A204.1 (cell line): ENCODE results near the gene RUFY1.
"Not testable (repeated sequence)": the region's sequence is repeated elsewhere in the genome, so short reads cannot be mapped to it uniquely, and the experiment has no call there.

Experiments
- FAIRE-seq: peaks from 2 replicates; lab custom pipeline; 2012; peaks lifted over from hg19 to GRCh38; lab: Jason Lieb, UNC

Gene RUFY1, protein sequence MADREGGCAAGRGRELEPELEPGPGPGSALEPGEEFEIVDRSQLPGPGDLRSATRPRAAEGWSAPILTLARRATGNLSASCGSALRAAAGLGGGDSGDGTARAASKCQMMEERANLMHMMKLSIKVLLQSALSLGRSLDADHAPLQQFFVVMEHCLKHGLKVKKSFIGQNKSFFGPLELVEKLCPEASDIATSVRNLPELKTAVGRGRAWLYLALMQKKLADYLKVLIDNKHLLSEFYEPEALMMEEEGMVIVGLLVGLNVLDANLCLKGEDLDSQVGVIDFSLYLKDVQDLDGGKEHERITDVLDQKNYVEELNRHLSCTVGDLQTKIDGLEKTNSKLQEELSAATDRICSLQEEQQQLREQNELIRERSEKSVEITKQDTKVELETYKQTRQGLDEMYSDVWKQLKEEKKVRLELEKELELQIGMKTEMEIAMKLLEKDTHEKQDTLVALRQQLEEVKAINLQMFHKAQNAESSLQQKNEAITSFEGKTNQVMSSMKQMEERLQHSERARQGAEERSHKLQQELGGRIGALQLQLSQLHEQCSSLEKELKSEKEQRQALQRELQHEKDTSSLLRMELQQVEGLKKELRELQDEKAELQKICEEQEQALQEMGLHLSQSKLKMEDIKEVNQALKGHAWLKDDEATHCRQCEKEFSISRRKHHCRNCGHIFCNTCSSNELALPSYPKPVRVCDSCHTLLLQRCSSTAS

GRCh38 chr5:179550511-179551342, at the start of gene RUFY1:
Gene RUFY1 (plus strand): TSS chr5:179550554. CDS start chr5:179550570, 16 bp downstream.
- no peak for FAIRE-seq

DNA sequence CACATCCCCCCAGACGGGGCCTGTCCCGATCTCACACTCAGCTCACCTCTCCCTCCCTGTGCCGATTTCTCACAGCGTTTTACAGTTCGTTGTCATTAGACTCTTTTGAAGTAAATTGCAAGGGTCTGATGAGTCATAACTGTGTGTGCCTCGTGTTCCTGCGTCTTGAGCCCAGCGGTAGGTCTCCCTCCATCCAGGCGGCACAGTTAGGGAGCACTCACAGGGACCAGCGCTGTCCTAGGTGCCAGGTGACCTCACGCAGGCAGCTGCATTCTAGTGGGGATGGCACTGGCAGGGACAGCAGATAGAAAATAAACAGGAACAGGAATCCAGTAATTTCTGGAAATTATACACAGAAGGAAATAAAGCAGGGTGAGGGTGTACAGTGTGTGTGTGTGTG, 48.4 kb upstream of the RUFY1 start:
- not testable (repeated sequence) for FAIRE-seq

GRCh38 chr5:179502420-179502819, 47.9 kb upstream of the RUFY1 start:
- FAIRE-seq, result not testable (repeated sequence)

- FAIRE-seq, result no peak
These were observed 46.2 kb upstream of the RUFY1 start for GRCh38 chr5:179504191-179504590.

DNA sequence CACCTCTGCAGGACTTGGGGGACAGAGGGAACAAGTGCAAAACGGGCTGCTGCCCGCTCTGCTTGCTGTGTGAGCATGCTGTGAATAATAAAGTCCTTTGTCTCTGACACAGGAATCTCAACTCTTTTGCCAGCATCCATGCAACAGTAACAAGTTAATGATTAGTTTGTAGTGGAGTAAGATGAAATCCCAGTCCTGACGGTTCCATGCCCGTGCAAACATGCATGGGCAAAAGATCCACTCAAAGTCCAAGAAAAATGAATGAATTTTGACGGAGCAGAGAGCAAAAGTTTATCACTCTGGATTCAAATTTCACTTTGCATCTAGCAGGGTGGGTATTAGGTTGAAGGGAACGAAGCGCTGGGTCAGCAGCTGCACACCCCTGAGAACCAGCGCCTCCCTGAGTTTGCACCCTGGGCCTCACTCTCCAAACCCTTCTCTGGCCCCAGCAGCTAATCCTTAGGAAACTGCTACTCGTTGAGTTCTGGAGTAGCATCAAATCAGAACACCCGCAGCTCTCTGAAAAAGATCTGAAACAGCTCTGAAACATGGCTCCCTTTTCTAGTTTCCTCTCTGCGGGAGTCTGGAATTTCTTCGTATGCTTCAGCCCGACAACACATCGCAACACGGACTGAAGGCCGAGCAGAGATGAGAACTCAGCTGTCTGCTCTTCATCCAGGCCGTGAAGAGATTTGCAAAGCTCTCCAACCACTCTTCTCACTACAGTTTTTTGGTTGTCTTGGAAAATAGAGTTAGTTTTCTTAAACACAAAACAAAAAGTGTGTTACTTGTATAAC, 45.6 kb upstream of the RUFY1 start:
- no peak for FAIRE-seq

GRCh38 chr5:179505636-179506261, 44.6 kb upstream of the RUFY1 start:
- FAIRE-seq, result no peak

GRCh38 chr5:179509239-179509638, 41.1 kb upstream of the RUFY1 start:
- no peak for FAIRE-seq

DNA sequence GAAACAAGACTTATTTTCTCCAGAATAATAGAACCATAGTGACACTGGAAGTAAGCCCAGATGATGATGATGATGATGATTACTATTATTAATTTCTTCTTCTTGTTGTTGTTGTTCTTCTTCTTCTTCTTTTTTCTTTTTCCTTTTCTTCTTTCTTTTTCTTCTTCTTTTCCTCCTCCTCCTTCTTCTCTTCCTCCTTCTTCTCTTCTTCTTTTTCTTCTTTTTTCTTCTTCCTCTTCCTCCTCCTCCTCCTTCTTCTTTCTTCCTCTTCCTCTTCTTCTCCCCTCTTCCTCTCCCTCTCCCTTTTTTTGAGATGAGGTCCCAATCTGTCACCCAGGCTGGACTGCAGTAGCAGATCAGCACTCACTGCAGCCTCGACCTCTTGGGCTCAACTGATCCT, 40.5 kb upstream of the RUFY1 start:
- no peak for FAIRE-seq

- no peak for FAIRE-seq
These were observed 37.8 kb upstream of the RUFY1 start for GRCh38 chr5:179512452-179513000.

DNA sequence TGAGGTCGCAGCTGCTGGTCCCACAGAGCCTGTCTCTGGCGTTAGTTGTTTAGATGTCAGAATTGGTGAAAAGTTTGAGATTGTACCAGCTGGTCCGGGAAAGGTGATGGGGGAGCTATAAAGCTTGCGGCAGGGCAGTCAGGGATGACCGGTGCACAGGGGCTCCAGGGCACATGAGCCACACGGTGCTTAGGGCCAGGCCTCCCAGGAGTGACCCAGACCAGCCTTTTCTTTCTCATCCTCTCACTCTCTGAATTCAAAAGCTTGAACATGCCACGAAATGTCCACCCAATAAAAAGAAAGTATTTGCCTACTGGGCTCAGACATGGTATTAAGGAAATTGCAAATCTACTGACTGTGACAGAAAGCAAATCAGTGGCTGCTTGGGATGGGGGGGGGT, 34.9 kb upstream of the RUFY1 start:
- FAIRE-seq, result not testable (repeated sequence)

- FAIRE-seq, result no peak
These were observed 34.1 kb upstream of the RUFY1 start for GRCh38 chr5:179516221-179516620.

DNA sequence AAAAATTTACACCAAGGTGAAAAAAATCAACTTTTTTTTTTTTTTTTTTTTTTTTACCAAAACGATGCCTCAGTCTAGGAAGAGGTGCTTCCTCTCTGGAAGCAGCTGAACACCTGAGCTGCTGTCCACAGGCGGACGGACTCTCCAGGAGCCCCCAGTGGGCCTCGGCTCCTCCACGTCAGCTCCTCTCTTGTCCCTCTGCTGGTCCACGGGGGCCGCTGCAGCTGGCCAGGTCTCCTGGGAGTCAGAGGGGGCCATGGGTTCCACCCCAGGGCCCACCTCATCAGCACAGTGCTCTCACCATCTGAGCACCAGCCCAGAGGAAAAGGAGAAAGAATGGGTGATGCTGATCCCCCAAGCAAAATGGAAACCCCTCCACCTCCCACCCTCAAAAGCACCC, 32.6 kb upstream of the RUFY1 start:
- not testable (repeated sequence) for FAIRE-seq

DNA sequence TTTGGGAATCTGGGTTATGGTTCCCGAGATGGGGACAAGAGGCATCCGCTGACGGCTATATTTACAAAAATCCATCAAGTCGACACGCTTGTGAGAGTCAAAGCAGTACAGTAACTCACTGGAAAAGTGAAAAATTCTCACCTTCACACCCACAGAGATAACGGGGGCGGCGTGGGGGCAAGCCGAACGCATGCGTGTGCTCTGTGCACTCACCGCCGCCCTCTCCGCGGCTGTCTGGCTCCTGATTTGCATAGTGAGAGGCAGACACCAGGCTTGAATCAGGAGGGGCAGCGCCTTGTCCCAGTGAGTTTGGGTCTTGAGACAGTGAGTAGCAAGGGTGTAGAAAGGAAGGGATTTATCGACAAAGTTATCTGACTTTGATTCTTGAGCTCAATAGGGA, 32.0 kb upstream of the RUFY1 start:
- not testable (repeated sequence) for FAIRE-seq

- not testable (repeated sequence) for FAIRE-seq
These were observed 30.8 kb upstream of the RUFY1 start for GRCh38 chr5:179519416-179520070.

DNA sequence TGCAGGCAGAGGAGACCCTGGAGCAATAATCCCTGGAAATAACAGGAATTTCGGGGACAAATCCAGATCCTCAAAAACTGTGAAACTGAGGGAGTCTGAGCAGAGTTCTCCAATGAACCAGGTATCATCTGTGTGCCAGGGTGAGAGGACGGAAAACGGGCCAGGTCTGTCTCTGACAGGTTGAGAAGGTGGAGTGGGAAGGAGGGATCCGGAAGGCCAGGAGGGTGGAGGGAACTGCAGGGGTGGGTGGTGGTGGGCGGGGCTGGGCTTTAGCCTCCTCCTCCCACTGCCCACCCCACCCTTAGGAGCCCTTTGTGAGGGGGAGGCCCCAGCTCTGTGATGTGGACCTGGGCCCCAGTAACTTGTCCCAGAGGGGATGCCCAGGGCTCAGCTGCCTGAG, 28.2 kb upstream of the RUFY1 start:
- not testable (repeated sequence) for FAIRE-seq

- no peak for FAIRE-seq
These were observed 23.4 kb upstream of the RUFY1 start for GRCh38 chr5:179526978-179527377.

GRCh38 chr5:179530069-179530998, 20.0 kb upstream of the RUFY1 start:
- no peak for FAIRE-seq

GRCh38 chr5:179533024-179533423, 17.3 kb upstream of the RUFY1 start:
- no peak for FAIRE-seq

GRCh38 chr5:179533907-179534306, 16.4 kb upstream of the RUFY1 start:
- no peak for FAIRE-seq
